NOMO-1 (cell line): ENCODE measurements around the gene USP13.

Experiments used
- DNase-seq, 2 experiments: peaks; one replicate each; lab custom pipeline; 2025; ENCODE audit not compliant: unreplicated experiment in 2 of 2; lab: John Stamatoyannopoulos, UW

The USP13 gene

DNA sequence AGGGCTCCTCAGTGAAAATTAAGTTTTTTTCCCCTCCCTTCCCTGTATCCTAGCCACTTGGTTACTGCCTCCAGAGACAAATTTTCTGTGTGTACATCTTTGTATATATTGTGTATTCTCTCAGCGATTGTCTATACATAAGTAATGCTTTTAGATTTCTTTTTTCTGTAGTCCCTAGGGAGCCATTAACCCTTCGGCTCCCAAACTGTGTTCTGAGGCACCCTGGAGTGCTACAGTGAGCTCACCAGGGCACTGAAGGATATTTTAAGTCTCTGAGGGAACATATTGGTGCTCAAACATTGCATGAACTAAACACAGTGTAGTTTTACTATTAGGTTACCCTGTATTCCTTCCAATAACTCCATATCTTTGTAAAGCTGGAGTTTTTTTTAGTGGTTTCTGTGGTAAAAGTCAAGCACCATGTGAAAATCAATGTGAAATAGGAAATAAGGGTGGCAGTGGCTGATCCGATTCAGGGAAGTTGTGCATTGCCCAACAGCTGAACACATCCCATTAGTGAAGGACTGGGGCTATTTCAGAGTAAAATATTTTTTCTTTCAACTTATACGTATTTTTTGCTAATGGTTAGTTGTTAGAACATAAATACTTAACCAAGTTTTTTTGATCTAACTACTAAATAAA lies 43.0 kb downstream of the USP13 start:
- DNase-seq, result peak; percentile 61 to 83

GRCh38 chr3:179697736-179698332 lies 45.0 kb downstream of the USP13 start:
- peak in 1 of 2 experiments; percentile 61 for DNase-seq

- DNase-seq, result no peak
These were observed 47.9 kb downstream of the USP13 start for GRCh38 chr3:179700716-179701115.

- DNase-seq, result no peak
These were observed 48.5 kb downstream of the USP13 start for GRCh38 chr3:179701176-179701827.

DNA sequence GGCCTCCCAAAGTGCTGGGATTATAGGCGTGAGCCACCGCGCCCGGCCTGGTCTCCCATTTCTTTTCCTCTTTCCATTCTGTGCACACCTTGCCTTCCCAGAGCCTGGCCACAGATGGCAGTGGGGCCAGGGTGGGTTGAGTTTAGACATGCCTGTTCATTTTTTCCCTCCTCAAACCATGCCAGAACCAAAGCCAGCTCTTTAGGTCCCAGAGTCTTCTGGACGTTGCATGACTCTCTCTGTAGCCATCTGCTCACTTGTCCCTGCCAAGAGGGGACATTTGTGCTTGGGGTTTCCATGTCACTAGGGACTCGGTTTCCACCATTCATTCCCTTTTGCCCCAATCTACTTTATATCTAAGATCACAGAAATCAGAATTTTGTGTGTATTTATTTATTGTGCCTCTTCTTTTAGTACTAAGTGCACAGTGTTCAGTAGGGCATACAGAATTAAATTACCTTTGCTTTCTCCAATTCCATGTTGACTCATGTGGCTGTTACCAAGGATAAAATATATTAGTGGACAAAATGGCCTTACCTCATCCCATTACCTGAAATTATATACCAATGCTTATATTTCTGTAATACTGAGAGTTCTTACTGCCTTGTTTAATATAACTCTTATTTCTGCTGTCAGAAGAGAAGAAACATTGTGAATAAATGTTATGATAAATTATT lies 49.6 kb downstream of the USP13 start:
- no peak for DNase-seq

DNA sequence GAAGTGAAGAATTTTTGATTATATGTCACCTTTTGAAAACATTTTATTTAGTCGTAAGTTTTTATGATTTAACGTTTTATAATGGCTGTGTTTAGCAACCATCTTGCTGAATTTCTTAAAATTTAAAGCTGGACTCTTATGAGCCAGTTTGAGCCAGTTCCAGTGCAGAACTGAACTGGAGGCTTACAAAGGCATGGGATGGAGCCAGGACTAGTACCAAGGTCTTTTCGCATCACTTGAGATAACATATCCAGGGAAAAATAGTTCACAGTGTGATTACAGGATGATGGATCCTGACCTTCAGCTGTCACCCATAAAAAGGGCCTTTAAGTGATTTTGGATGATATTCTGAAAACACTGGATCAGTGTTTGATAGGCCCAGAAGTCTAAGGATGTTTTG lies 51.0 kb downstream of the USP13 start:
- DNase-seq, result no peak

GRCh38 chr3:179706233-179706632 lies 53.4 kb downstream of the USP13 start:
- no peak for DNase-seq

- DNase-seq, result no peak
These were observed 57.2 kb downstream of the USP13 start for GRCh38 chr3:179710079-179710478.

- no peak for DNase-seq
These were observed 60.8 kb downstream of the USP13 start for GRCh38 chr3:179713643-179714090.

- DNase-seq, result no peak
These were observed 62.7 kb downstream of the USP13 start for GRCh38 chr3:179715582-179715981.

DNA sequence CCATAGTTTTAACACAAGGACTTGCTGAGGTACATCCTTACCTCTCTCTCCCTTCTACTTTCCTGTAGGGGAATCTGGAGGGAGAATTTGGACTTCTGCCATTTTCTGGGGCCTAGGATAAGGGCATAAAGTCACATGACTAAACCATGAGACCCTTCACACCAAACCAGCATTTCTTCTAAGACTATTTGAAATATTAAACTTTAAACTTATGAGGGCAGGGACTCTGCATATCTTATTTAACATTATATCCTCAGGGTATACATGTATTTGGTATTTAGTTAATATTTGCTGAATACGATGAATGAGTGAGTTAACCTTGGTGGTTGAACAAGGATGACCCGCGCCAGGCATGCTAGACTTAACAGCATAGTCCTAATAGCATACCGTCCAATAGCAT lies 63.4 kb downstream of the USP13 start:
- no peak for DNase-seq

DNA sequence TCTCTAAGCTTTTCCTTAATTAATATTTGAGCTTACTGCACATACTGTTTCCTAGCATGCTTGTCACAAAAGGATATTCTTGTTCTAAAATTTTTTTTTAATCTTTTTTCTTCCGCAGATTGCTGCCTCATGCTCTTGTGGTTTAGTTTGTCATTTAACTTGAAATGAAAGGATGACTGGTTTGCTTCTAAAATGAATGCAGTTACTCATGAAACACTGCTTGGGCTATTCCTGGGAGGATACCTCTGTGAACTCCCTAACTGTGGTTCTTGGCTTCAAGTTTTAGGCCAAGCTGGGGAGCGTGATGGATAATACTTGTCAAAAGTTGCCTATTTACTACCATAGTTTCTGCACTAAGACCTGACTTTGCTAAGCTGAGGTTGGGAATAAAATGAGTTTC lies 64.0 kb downstream of the USP13 start:
- no peak for DNase-seq

DNA sequence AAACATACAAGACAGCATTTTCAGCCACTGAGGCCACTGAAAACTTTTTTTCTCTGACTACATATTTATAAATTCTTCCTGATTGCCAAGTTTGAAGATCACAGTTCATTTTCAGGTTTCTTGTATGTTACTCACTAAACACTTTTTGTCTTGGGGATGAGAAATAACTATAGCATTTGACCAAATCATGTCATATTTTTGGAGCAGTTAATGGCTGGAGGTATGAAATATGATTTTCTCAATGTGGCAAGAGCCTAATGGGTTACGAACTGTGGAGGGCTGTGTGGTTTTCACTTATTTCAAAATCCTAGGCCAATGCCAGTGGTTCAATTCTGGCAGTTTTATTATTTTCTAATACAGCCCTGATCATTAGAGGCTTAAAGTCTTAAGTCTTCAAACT lies 64.4 kb downstream of the USP13 start:
- no peak for DNase-seq

- DNase-seq, result no peak
These were observed 66.4 kb downstream of the USP13 start for GRCh38 chr3:179719048-179719734.

DNA sequence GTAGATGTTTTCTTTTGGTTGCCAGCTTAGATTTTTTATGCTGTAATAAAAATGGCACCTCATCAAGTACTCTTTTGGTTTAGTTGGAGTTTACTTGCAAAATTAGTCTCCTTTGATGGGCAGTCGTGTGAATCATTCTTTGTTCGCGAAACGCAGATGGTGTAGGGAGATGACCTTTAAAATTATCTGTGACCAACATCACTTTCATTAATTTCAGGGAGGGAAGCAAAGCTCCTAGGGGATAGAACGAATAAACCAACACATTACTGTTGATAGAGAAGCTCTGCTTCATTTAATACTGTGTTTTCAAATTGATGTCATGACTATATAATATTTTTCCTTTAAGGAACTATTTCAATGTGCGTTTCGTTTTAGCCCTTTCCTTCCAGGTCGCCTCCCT lies 67.4 kb downstream of the USP13 start:
- no peak for DNase-seq

DNA sequence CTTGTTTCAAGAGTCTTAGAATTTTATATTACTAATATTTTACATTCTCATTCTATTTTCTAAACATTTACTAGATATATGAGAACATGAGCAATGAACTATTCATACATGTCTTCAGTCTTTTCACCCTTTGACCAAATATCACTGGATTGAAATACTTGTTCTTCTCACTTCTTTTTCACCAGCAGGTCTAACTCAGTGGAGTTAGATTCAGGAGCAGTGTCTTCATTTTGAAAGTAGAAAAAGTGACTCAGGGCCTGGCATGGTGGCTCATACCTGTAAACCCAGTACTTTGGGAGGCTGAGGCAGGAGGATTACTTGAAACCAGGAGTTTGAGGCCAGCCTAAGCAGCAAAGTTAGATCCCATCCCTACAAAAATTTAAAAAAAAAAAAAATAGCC lies 70.8 kb downstream of the USP13 start:
- DNase-seq, result no peak

DNA sequence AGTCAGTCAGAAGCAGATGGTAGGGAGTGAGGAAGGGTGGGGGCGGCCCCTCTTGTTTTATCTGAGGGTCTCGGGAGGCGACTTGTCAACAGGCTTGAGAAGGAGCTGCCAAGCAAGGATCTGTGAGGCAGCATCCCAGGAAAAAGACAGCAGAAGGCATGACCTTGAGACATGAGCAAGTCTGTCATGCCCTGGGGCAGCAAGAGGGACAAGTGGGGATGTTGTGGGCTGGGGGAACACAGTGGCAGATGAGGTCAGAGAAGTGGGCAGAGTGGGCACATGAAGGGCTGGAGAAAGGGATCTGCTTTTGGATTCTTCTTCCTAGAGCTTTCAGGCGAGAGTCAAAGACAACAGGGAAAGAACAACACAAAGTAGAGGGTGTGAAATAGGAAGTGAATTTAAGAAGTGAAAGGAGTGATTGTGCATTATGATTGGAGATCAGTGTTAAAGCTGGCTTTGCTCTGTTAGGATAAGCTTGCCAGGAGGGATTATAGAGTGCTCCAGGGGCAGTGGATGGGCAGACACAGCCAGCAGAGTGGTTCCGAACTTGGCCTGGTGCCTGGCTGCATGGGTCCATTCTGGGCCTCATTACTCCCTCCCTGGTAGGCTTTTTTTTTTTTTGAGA lies 73.3 kb downstream of the USP13 start:
- DNase-seq, result peak in 1 of 2 experiments; percentile 29

DNA sequence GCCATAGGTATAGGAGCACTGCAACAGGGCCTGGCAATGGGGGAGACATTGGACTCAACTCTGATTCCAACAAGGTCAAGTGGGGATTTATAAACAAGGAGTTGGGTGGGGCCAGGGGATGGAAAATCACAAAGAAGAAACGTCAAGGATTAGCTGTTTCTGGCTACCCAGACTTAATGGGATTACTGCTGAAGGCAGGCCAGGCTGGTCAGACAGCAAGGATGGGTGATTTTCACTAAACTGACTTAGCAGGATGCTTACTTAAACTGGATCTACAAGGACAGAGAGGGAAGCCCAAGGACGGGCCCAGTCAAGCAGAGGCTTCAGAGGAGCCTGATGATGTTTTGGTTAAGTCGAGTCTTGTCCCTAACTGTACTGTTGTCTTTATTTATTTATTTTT lies 76.2 kb downstream of the USP13 start:
- DNase-seq, result no peak

DNA sequence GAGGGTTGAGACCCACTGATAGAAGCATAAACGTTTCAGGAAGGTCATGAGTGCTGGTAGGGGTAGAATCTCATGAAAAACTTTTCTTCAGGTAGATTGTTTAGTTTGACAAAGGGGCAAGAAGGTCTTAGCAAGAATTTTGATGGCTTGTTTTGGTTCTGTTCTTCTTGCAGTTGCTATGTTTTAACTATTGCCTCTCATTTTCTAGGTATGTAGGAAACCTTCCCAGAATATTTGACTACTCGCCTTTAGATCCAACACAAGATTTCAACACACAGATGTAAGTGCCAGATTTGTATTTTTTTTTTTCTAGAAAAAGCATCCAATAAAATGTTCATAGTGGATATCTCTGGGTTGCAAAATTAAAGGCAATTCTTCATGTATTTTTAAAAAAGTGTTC lies 77.1 kb downstream of the USP13 start:
- no peak for DNase-seq

- DNase-seq, result no peak
These were observed 77.7 kb downstream of the USP13 start for GRCh38 chr3:179730506-179730905.

GRCh38 chr3:179731544-179731943 lies 78.7 kb downstream of the USP13 start:
- no peak for DNase-seq
